Neural cell (in vitro differentiated cells): ENCODE results near the gene LIMS1. TPM values are rescaled to one million over a fixed set of nuclear protein-coding genes. Genes with fewer than 3 reads are reported as not detected.
"Not testable (repeated sequence)": the region's sequence is repeated elsewhere in the genome, so short reads cannot be mapped to it uniquely, and the experiment has no call there.

ENCODE experiments used
- H2AFZ ChIP-seq: fragments of 200-600, 300-800 bp; sonication (generic), shearing (Covaris generic); 2 replicates; pipeline ENCODE4 v1.6.0; 2014; ENCODE audit warnings: low read depth, mild to moderate bottlenecking, antibody characterized with exemption, low read length, moderate library complexity
- H3F3A ChIP-seq: fragments of 200-600 bp; shearing (Covaris generic); 2 replicates; pipeline ENCODE4 v1.6.1; 2016; ENCODE audit warnings: mild to moderate bottlenecking, moderate library complexity, mixed read lengths, antibody characterized with exemption, low read length; ENCODE audit not compliant: insufficient read depth, poor library complexity, severe bottlenecking
- H3K27ac ChIP-seq: fragments of 200-600, 300-800 bp; sonication (generic), shearing (Covaris generic); 2 replicates; pipeline ENCODE4 v1.5.1; 2014; ENCODE audit warnings: mild to moderate bottlenecking, low read length, moderate library complexity
- H3K27me3 ChIP-seq: fragments of 300-800, 200-600 bp; sonication (generic), shearing (Covaris generic); 2 replicates; pipeline ENCODE4 v1.6.0; 2014; ENCODE audit warnings: mild to moderate bottlenecking, low read depth, low read length, moderate library complexity; ENCODE audit not compliant: insufficient read depth
- H3K36me3 ChIP-seq: fragments of 300-800, 200-600 bp; sonication (generic), shearing (Covaris generic); 2 replicates; pipeline ENCODE4 v1.5.1; 2014; ENCODE audit warnings: mild to moderate bottlenecking, antibody characterized with exemption, low read length, moderate library complexity; ENCODE audit not compliant: insufficient read depth
- H3K4me2 ChIP-seq: fragments of 300-800, 200-600 bp; sonication (generic), shearing (Covaris generic); 2 replicates; pipeline ENCODE4 v1.6.0; 2014; ENCODE audit warnings: mild to moderate bottlenecking, low read length
- H3K4me3 ChIP-seq: fragments of 300-800, 200-600 bp; sonication (generic), shearing (Covaris generic); 2 replicates; pipeline ENCODE4 v1.5.1; 2014; ENCODE audit warnings: mild to moderate bottlenecking, low read length, moderate library complexity
- H3K79me2 ChIP-seq: fragments of 200-600 bp; shearing (Covaris generic); replicated peaks from 2 replicates; pipeline ENCODE4 v1.6.0; 2014; ENCODE audit warnings: mild to moderate bottlenecking, low read length, moderate library complexity; ENCODE audit not compliant: insufficient read depth
- H3K9ac ChIP-seq: fragments of 300-800, 200-600 bp; sonication (generic), shearing (Covaris generic); 2 replicates; pipeline ENCODE4 v1.6.1; 2016; ENCODE audit warnings: mild to moderate bottlenecking, low read length, mixed read lengths
- H3K9me2 ChIP-seq: fragments of 200-600 bp; shearing (Covaris generic); 2 replicates; pipeline ENCODE4 v1.6.1; 2016; ENCODE audit warnings: mild to moderate bottlenecking, low read length, mixed read lengths; ENCODE audit not compliant: insufficient read depth
- H3K9me3 ChIP-seq: fragments of 200-600, 300-800 bp; sonication (generic), shearing (Covaris generic); 2 replicates; pipeline ENCODE4 v1.6.1; 2016; ENCODE audit warnings: mild to moderate bottlenecking, mixed run types, low read length, moderate library complexity, mixed read lengths
- H4K20me1 ChIP-seq: fragments of 200-600 bp; shearing (Covaris generic); 2 replicates; pipeline ENCODE4 v1.6.1; 2016; ENCODE audit warnings: mild to moderate bottlenecking, mixed run types; ENCODE audit not compliant: insufficient read depth
- EP300 ChIP-seq: fragments of 450-650 bp; conservative IDR thresholded peaks from 2 replicates; pipeline ENCODE4 v1.6.1; 2014; ENCODE audit warnings: antibody characterized with exemption, mild to moderate bottlenecking, moderate library complexity; ENCODE audit not compliant: poor library complexity, severe bottlenecking
- EZH2 ChIP-seq: fragments of 200-600, 300-800 bp; shearing (Covaris generic), sonication (generic); IDR thresholded peaks from 2 replicates; pipeline ENCODE4 v1.6.1; 2014; ENCODE audit warnings: antibody characterized with exemption, low read length, borderline replicate concordance, mild to moderate bottlenecking; ENCODE audit not compliant: insufficient read depth, poor library complexity, severe bottlenecking
- MXI1 ChIP-seq: fragments of 450-650 bp; conservative IDR thresholded peaks from 2 replicates; pipeline ENCODE4 v1.6.1; 2014; ENCODE audit warnings: antibody characterized with exemption, mild to moderate bottlenecking; ENCODE audit not compliant: poor library complexity, severe bottlenecking
- POLR2AphosphoS5 ChIP-seq: IDR thresholded peaks from 2 replicates; pipeline ENCODE4 v1.6.1; 2012
- RAD21 ChIP-seq: fragments of 450-650 bp; conservative IDR thresholded peaks from 2 replicates; pipeline ENCODE4 v1.6.1; 2014; ENCODE audit warnings: antibody characterized with exemption, mild to moderate bottlenecking, moderate library complexity
- SMC3 ChIP-seq: fragments of 450-650 bp; conservative IDR thresholded peaks from 2 replicates; pipeline ENCODE4 v1.6.1; 2014; ENCODE audit warnings: antibody characterized with exemption, mild to moderate bottlenecking, moderate library complexity; ENCODE audit not compliant: poor library complexity
- TAF1 ChIP-seq: IDR thresholded peaks from 2 replicates; pipeline ENCODE4 v1.6.1; 2012; ENCODE audit warnings: low read depth
- polyA plus RNA-seq: library from polyadenylated mRNA; depleted of rRNA; stranded (reverse); fragments of >200 nt; gene quantifications from 2 replicates; pipeline ENCODE4 v1.2.3, GENCODE V29; 2014
- TF ChIP-seq, protein P1 (sequence below): IDR thresholded peaks from 2 replicates; pipeline ENCODE4 v1.6.1; 2012; ENCODE audit warnings: borderline replicate concordance
- TF ChIP-seq, protein P2 (sequence below): fragments of 450-650 bp; IDR thresholded peaks from 2 replicates; pipeline ENCODE4 v1.5.1; 2014; ENCODE audit warnings: antibody characterized with exemption, mild to moderate bottlenecking, moderate library complexity; ENCODE audit not compliant: poor library complexity, severe bottlenecking

The LIMS1 gene
- polyA plus RNA-seq, 1 donor from 2014 or later, result 12.3 TPM

DNA sequence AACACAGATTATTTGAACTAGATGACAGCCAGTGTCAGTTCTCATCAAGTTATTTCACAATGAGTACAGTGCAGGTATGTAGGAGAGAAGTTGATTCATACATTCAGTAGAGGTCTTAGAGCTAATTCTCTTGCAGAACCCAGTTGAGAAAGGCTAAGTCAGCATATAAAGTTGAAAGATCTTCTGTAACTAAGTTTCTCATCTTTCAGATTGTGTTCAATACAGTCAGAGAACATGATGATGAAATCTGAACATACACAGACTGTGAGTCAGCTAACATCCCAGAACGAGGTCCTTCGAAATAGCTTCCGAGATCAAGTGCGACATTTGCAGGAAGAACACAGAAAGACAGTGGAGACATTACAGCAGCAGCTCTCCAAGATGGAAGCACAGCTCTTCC is 41.9 kb upstream of the LIMS1 start:
- TF ChIP-seq, protein P1, sequence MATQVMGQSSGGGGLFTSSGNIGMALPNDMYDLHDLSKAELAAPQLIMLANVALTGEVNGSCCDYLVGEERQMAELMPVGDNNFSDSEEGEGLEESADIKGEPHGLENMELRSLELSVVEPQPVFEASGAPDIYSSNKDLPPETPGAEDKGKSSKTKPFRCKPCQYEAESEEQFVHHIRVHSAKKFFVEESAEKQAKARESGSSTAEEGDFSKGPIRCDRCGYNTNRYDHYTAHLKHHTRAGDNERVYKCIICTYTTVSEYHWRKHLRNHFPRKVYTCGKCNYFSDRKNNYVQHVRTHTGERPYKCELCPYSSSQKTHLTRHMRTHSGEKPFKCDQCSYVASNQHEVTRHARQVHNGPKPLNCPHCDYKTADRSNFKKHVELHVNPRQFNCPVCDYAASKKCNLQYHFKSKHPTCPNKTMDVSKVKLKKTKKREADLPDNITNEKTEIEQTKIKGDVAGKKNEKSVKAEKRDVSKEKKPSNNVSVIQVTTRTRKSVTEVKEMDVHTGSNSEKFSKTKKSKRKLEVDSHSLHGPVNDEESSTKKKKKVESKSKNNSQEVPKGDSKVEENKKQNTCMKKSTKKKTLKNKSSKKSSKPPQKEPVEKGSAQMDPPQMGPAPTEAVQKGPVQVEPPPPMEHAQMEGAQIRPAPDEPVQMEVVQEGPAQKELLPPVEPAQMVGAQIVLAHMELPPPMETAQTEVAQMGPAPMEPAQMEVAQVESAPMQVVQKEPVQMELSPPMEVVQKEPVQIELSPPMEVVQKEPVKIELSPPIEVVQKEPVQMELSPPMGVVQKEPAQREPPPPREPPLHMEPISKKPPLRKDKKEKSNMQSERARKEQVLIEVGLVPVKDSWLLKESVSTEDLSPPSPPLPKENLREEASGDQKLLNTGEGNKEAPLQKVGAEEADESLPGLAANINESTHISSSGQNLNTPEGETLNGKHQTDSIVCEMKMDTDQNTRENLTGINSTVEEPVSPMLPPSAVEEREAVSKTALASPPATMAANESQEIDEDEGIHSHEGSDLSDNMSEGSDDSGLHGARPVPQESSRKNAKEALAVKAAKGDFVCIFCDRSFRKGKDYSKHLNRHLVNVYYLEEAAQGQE, result no peak
- no peak for TF ChIP-seq MXI1
- no peak for TF ChIP-seq SMC3
- TF ChIP-seq, protein P2, sequence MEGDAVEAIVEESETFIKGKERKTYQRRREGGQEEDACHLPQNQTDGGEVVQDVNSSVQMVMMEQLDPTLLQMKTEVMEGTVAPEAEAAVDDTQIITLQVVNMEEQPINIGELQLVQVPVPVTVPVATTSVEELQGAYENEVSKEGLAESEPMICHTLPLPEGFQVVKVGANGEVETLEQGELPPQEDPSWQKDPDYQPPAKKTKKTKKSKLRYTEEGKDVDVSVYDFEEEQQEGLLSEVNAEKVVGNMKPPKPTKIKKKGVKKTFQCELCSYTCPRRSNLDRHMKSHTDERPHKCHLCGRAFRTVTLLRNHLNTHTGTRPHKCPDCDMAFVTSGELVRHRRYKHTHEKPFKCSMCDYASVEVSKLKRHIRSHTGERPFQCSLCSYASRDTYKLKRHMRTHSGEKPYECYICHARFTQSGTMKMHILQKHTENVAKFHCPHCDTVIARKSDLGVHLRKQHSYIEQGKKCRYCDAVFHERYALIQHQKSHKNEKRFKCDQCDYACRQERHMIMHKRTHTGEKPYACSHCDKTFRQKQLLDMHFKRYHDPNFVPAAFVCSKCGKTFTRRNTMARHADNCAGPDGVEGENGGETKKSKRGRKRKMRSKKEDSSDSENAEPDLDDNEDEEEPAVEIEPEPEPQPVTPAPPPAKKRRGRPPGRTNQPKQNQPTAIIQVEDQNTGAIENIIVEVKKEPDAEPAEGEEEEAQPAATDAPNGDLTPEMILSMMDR, result no peak
- no peak for TF ChIP-seq EP300
- no peak for TF ChIP-seq TAF1
- no peak for TF ChIP-seq RAD21
- TF ChIP-seq EZH2, result no peak
- no peak for TF ChIP-seq POLR2AphosphoS5

DNA sequence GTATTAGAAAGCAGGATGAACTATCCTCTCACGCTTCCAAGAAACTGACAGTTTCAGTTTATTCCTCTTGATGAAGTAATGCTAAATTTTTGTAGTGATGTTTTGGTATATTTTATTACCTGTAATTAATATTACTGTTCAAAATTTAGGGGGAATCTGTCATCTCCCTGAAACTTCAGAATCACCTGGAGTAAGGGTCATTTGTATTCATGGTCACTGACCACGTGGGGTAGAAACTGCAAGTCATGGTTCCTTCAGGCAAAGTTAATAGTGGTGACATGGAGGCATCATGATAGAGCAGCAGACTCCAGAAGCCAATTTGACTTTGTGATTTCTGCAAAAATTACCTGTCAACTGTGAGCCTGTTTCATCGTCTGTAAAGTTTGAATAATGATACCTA is 38.1 kb upstream of the LIMS1 start:
- H3K27me3 ChIP-seq, H3K79me2 ChIP-seq, H4K20me1 ChIP-seq, H3K9me3 ChIP-seq, H3F3A ChIP-seq, H3K27ac ChIP-seq, H3K4me2 ChIP-seq, H2AFZ ChIP-seq, H3K9ac ChIP-seq, H3K9me2 ChIP-seq, H3K4me3 ChIP-seq, H3K36me3 ChIP-seq: not testable (repeated sequence)

More for the DNA sequence above, 41.9 kb upstream of the LIMS1 start:
- Histone ChIP-seq H3K79me2 (no peaks in the 10 kb centered on the region), H3K27ac (no peak overlapping the region), H3K9me3 (no peaks in the 10 kb centered on the region), H4K20me1 (no peaks in the 10 kb centered on the region), H3K36me3 (peaks cover 3% of the 10 kb centered on the region), H3K4me2 (no peak overlapping the region), H3K27me3 (no peaks in the 10 kb centered on the region), H3K9me2 (no peaks in the 10 kb centered on the region), H3K4me3 (no peak overlapping the region), H3K9ac (no peak overlapping the region), H2AFZ (no peak overlapping the region), H3F3A (no peaks in the 10 kb centered on the region)

DNA sequence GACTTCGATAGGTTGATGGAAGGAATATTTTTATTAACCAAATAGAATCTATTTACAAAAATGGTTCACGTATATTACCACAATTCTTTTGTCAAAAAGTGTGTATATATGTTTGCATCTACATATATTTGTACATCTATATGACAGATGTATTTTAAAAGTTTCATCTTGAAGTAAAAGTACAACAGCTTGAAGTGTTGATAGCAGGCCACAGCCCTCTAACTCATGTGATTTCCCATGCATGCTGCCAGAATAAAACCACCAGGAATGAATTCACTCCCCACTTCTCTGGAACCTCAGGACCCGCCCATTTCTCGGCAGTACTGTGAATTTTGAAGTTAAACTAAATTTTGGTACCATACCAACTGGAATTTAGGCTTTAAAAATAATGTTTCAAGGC is 26.6 kb upstream of the LIMS1 start:
- H3K27ac ChIP-seq, H3K27me3 ChIP-seq, H3F3A ChIP-seq, H4K20me1 ChIP-seq, H3K9me3 ChIP-seq, H2AFZ ChIP-seq, H3K4me2 ChIP-seq, H3K9me2 ChIP-seq, H3K36me3 ChIP-seq, H3K4me3 ChIP-seq, H3K9ac ChIP-seq, H3K79me2 ChIP-seq: not testable (repeated sequence)

DNA sequence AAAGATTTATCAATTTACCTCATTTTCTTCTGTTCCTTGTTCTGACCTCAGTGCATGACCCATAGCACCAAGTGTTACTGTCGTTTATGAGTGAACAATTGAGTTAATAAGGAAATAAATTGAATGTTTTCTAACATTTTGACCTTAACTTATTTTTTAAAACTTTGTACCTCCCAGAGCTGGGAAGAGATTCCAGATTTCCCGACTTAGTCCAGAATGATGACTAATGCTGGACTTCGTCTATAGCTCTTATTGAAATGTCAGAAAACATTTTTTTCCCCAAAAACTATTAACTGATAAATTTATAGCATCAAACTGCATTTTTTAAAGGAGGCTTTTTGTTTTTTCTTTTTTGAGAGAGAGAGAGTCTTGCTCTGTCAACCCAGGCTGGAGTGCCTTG is 21.8 kb upstream of the LIMS1 start:
- not testable (repeated sequence) for H3K79me2 ChIP-seq, H3K4me2 ChIP-seq, H3K9me2 ChIP-seq, H2AFZ ChIP-seq, H3K27me3 ChIP-seq, H4K20me1 ChIP-seq, H3K9ac ChIP-seq, H3K36me3 ChIP-seq, H3K9me3 ChIP-seq, H3K27ac ChIP-seq, H3K4me3 ChIP-seq, H3F3A ChIP-seq

DNA sequence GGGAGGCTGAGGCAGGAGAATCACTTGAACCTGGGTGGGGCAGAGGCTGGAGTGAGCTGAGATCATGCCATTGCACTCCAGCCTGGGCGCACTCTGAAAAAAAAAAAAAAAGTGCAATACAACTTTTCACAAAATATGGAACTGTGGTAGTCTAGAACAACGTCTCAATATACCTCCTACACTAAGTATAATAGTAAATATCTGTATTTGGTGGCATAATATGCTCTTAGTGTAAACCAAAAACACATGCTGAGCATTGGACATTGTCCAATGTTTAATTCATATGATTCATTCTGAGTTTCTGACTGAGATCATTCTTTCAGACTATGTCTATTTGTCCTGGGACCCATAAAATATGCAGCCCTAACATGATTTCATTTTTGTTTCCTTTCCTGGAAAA is 19.8 kb upstream of the LIMS1 start:
- H3K36me3 ChIP-seq, H2AFZ ChIP-seq, H3K9me2 ChIP-seq, H3K9ac ChIP-seq, H4K20me1 ChIP-seq, H3K27me3 ChIP-seq, H3K4me3 ChIP-seq, H3K9me3 ChIP-seq, H3K27ac ChIP-seq, H3K4me2 ChIP-seq, H3F3A ChIP-seq, H3K79me2 ChIP-seq: not testable (repeated sequence)
